HG03103 (cell line): Measurements from ENCODE around the gene TPX2.
A peak's percentile ranks its signal among the peaks of the same experiment; 100 is the strongest.

Experiments used
- ATAC-seq: cut with Tn5 transposase; IDR thresholded peaks from one replicate; pipeline ENCODE4 v1.9.1; 2021; ENCODE audit warnings: low read depth; ENCODE audit not compliant: unreplicated experiment

TPX2 gene

DNA sequence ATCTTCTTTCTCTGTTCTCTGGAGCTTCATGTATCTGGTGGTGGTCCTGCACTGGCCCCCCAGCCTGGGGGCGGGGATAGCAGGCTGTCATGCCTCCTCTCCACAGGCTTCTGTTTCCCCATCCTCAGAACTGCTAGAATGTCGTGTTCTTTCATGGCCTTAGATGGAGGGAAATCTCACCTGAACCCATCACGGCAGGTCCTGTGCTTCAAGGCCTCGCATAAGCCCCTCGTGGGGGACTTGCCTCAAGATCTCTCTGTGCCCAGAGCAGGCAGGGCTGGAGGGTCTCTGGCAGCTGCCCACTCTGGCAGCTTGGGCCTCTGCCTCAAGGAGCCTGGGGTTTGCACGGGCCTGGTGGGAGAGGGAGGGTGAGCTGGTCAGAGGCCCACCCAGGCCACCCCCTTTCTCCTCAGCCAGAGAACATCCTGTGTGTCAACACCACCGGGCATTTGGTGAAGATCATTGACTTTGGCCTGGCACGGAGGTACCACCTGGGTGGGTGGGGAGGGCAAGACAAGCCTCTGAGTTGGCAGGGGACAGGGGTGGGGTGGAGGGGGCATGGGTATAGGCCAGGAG, 91.4 kb downstream of the TPX2 start:
- no peak for ATAC-seq

DNA sequence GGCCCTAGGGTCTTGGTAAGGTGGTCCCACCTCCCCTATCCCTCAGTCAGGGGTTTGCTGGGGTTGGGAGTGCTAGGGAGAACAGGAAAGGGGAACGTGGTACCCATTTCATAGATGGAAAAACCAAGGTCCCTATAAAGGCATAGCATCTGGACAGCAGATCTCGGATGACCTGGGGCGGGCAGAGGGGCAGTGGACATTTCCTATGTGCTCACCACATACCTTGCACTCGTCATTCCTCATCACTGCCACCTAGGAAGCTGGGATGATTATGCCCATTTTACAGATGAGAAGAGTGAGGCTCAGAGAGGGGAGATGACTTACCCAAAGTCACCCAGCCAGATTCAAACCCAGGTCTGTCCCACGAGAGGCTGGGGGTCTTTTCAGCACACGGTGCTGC, 92.1 kb downstream of the TPX2 start:
- ATAC-seq: no peak

DNA sequence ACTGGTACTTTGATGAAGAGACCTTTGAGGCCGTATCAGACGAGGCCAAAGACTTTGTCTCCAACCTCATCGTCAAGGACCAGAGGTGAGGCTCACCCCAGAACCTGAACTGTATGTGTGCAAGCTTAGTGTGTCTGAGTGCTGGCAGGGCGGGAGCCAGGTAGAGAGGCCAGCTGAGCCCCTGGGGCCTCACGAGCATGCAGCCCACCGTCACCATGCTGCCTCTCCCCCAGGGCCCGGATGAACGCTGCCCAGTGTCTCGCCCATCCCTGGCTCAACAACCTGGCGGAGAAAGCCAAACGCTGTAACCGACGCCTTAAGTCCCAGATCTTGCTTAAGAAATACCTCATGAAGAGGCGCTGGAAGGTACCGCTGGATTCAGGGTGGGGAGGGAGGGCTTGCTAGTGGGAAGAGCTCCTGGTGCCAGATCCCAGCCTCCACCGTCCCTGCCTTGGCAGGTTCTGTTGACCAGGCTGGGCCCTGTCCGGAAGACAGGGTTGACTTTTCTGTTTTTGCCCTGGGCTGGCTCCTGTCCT, 92.7 kb downstream of the TPX2 start:
- ATAC-seq: no peak

DNA sequence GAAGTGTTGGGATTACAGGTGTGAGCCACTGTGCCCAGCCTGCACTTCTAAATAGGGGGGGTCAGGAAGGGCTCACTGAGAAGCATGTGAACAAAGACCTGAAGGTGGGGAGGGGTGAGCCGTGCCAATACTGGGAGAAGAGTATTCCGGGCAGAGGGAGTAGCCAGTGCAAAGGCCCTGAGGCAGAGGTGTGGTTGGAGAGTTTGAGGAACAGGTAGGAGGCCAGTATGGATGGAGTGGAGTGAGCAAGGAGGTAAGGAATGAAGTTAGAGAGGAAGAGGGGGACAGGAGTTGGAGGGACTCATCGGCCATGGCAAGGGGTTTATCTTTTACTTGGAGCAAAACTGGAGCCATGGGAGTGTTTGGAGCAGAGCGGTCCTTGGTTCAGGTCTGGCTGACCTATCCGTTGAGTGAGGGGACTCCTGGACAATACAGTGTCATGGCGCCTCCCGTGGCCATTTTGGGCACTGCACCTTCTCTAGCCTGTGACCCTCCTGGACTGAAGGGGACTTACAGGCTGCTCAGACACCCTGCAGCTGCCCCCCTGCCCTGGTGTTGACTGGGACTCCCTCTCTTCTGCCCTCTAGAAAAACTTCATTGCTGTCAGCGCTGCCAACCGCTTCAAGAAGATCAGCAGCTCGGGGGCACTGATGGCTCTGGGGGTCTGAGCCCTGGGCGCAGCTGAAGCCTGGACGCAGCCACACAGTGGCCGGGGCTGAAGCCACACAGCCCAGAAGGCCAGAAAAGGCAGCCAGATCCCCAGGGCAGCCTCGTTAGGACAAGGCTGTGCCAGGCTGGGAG, 94.2 kb downstream of the TPX2 start:
- no peak for ATAC-seq

DNA sequence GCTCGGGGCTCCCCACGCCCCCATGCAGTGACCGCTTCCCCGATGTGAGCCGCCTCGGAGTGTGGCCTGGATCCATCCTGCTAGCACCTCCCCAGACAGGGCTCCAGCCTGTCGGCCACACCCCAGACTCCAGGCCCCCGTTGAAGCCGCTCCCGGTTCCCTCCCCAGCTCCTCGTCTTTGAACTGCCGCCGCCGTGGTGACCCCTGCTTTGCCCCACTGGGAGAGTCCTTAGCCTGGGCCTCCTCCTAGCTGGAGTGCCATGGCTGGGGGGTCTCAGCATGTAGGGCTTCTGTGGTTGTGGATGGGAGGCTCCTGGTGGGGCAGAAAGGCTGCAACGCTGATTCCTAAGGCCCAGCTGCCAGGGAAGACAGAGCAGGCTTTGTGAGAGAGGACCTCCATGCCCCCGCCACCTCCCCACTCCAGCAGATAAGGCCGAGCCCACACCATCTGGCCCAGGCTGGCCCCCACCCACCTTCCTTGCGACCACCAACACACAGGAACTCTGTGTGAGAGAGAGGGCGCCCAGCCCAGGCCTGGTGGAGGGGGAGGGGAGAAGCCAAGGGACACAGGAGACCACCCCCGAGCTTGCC, 94.9 kb downstream of the TPX2 start:
- ATAC-seq: no peak

DNA sequence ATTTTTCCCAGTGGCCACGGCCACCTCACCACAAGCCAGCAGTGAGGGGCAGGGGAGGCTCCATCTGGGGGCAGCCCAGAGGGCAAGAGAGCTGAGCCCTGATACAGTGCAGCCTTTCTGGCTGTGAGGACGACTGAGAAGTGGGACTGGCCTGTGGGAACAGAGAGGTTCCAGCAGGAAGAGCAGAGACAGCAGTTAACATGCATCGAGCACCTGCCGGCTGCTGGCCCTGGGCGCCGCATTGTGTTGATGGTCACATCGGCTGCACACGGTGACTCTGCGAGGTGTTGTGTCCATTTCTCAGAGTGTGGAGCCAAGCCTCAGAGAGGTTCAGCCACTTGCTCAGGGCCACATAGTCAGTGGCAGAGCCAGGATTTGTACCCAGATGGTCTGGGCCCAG, 96.5 kb downstream of the TPX2 start:
- no peak for ATAC-seq

DNA sequence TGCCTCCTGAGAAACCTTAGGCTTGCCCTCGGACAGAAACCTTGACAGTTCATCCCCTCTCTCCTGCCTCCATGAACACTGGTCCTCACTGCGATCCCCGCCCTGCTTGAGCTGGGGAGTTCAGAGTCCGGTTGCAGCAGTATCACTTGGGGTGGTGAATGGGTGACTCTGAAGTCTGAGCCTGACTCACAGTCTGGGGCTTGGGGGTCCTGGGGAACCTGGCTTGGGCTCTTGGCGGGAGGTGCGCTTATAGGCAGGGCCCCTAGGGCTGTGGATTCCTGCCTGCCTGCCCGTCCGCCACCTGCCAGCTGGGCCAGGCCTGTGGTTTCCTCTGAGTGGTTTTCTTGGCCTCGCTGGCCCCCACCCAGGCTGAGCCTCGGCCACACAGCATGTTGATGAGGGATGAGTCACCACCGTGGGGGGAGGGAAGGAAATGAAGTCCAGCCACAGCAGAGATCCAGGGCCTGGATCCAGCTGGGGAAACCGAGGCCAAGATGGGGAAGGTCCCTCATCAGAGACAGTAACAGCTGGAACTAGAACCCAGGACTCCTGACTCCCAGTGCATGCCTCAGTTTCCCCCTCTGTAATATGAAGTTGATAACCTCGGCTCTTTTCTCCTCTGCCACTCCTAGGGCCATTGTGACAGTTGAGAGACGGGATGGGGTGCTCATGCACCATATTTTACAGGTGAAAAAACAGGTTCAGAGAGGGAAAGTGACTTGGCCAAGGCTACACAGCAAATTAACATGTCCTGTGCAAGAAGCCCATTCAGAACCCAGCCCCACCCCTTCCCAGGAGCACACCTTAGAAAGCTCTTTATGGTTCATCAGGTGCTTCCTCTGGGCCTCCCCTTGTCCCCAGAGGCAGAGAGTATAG, 97.1 kb downstream of the TPX2 start:
- ATAC-seq: peak; percentile 51

DNA sequence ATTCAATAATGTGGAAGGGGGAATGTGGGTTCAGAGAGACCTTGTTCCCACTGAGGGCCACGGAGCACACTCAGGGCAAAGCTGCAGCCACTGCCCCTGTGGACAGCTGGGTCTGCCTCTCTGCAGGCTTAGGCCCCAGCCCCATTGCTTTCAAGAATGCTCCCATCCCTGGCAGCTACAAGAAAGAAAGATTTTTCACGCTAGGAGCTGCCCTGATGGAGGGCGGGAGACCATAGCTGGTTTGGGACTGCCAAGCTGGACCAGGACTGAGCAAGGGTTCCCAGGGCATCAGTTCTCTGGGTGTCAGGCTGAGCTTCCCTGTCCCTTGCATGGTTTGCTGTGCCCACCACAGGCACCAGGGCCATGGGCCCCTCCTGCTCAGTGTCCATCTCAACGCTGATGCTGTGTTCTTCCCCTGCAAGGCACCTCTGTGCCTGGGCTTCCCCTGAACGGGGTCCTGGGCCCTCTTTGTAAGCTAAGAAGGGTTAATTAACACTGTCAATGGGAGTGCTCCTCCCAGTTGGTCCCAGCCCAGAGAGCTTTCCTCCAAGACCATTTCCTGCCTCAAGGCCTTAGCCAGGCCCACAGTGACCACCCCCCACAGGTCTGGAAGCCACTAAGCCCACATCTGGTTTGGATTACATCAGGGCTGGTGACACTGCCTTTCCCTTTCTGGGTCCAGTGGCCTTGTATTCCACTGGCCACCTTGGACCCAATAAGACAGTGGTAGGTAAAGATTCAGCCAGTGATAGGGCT, 97.9 kb downstream of the TPX2 start:
- no peak for ATAC-seq

DNA sequence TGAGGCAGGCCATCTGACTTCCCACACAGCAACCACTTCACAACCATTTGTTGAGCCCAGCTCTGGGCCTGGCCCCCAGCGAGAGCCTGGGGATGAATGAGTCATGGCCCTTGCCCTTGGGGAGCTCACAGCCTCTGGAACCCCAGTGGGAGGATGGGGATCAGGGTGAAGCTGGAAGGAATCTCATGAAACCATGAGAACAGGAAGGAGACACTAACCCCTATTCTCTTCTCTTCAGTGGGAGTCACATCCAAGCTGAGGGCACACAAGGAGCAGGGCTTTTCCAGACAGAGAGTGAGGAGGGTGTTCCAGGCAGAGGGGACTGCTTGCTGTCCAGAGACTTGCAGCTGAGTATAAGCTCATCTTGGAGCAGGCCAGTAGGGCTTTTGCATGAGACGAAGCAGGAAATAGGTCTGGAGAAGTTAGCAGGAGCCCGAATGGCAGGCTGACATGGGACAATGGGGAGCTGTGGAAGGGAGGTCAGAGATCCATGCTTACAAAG, 98.9 kb downstream of the TPX2 start:
- no peak for ATAC-seq

DNA sequence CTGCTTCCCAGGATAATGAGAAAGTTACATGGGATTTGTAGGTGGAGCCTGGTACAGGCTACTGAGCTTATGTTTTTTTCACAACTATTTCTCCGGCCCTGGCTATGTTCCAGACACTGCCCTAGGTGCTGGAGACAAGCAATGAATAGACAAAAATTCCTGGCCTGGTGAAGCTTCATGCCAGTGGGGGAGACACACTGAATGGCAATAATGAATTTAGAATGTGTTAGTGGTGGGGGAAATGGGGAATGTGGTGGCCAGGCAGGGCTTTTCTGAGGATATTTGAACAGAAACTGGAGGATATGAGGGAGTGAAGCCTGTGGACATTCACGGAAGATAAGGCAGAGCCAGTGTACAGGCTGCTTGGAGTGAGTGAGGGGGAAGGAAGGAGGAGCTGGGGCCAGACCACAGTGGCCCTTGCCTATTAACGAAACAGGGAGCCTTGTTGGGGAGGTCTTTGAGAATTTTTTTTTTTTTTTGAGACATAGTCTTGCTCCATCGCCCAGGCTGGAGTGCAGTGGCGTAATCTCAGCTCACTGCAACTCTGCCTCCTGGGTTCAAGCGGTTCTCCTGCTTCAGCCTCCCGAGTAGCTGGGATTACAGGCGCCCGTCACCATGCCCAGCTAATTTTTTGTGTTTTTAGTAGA, 99.7 kb downstream of the TPX2 start:
- no peak for ATAC-seq

DNA sequence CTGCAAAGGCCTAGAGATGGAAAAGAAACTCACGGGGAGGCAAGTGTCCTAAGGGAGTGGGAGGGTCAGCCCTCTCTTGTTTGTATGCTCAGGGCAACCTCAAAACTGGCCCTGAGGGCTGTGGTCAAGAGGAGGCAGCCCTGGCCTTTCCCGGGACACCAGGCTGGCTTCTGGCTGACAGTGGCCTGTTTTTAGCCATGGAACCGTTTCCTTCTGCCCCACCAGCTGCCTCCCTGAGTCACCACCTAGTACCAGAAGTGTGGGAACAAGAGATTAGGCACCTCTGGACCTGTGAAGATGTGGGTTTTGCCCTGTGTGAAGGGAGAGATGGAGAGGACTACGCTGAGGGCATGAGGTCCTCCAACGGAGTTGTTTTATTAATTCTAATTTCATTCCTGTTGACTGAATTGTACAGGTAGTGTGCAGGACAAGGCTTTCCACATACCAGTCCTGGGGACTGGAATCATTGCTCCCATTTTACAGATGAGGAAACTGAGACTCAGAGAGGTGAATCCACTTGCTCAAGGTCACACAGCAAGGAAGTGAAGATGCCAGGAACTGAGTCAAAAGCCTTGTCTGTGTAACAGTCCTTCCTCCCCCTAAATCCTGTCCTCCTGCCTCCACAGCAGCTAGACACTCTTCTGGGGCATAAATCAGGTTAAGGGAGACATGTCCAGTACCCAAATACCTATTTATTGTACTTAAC, 100.8 kb downstream of the TPX2 start:
- no peak for ATAC-seq

DNA sequence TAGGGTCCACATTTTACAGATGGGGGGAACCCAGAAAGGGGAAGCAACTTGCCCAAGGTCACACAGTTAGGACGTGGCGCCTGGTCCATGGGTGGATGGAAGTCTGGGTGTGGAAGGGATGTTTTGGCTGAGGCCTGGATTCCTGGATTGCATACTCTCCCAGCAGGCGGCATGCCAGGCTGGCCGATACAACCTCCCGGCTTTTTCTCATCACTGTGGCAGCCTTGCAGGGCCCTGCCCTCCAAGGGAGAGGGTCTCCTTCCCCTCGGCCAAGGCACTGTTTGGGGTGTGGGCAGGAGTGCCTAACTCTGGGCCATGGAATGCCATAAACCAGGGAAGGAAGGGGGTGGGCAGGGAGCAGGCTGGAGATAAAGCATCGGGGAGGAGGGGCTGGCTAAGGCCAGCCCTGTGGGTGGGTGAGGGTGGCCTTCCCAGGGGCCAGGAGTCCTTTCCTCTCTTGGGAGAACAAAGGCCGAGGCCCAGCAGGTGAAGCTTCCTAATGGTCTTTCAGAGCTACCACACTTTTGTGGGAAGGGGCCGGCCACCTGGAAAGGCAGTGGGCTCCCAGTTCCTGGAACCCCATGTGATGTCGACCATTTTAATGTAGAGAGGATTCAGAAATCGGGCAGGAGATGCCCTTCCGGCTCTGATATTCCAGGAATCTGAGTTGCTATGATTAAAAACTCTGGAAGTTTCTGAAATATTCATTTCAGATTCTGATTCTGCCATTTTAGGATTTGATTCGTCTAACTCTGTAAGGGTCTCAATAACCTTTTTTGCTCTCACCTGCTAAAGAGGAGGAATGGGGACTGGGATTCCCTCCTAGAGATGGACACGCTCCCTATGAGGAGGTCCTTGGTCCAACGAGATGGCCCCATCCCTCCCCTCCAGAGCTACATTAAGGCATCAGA, 102.1 kb downstream of the TPX2 start:
- ATAC-seq: no peak

DNA sequence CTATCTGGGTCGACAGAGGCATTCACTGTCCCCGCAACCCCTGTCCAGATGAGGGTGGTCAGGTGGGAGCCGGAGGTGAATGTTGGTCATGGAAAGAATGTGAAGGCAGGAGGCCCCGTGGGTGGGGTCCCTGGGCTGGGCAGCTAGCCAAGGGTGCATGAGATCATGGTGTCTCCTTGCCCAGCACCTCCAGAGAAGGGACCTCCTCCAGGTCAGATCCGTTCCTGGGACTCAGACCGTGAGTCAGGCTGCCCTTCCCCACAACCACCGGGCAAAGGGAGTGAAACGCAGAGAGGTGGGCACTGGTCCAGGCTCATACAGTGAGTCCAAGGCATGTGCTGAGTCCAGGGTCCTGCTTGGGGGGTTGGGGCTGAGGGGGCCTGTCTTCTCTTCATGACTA, 102.8 kb downstream of the TPX2 start:
- no peak for ATAC-seq

DNA sequence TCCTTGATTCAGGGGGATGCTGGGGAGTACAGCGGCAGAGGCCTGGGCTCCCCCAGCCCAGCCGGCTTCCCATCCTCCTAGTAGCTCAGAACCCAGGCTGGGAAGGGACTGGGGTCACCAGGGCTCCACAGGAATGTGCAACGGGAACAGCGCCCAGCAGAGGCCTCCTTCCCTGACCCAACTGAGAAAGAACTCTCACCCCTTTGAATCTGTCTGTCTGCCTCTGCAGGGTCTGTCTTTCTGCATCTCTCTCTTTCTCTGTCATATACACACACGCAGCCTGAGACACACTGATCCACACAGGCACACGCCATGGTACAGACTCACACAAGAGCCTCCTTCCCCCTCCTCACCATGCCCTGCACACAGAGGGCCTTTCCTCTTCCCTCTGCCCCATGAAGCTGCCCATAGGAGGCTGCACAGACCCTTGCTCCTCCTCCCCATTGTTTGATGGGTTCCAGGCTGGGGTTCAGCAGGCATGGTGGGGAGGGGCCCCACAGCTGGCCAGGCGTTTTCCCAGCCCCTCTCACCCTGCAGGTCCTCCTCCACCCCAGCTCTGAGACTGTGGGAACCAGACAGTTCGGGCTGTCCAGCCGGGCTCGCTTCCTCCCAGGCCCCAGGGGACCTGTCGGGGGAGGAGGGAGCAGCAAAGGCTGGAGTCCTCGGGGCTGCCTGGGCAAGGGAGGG, 103.5 kb downstream of the TPX2 start:
- ATAC-seq: no peak

DNA sequence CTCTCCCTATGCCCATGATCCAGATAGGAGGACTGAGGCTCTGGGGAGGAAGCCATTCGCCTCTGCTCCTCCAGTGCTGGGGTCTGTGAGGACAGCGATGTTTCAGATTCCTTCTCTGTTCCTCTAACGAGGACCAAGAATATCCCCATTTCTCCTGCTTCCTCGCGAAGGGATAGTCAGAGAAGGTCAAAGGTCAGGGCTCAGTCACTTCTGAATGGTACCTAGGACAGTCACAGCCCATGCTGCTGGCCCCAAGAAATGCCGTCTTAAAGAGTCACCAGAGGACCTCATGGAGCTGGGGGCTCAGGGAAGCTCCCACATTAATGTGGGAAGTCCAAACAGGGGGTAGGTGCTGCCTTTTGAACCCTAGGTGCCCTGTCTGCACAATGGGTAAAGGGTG, 104.2 kb downstream of the TPX2 start:
- no peak for ATAC-seq

DNA sequence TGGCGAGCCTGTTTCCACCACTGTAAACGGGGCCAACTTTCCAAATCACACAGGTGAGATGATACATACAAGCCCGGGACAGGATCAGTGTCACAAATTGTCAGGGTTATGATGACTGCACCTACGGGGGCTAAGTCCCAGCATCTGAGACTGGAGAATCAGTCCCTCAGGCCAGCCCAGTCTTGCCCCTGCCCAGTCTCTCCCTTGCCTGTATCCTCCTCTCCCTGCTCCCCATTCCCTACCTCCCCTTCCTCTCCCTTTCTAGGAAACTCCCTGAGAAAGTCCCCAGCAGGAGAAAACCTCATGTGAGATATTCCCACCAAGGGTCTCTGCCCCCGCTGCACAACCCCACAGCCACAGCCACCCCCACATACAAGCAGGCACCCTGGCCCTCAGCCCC, 104.8 kb downstream of the TPX2 start:
- no peak for ATAC-seq

DNA sequence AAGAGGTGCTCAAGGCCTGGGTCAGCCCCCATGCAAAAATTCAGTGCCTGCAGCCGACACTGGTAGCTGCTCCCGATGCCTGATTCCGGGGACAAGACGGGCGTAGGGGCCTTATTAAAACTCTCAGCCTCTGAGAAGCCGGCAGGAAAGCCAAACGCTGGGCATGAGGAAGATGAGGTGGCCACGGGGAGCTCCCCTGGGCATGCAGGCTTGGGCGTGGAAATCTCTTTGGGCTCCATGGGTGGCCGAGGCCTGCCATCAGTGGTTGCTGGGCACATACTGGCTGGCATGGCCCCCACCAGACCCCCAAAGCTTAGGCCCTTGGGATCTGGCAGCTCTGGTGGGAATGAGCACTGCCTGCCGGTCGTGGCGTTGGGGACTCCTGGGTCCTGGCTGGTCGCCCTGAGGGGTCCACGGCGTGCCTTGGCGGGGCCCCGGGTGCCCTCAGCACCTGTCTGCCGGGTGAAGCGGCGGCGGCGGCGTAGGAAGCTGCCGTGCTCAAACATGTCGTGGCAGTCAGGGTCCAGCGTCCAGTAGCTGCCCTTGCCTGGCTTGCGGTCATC, 105.7 kb downstream of the TPX2 start:
- ATAC-seq: no peak
